ENCODE results near the gene DLG4. TPM values are rescaled to one million over a fixed set of nuclear protein-coding genes. Genes with fewer than 3 reads are reported as not detected.

Gene DLG4
- total RNA-seq, 1 experiment from 2014 or later = 38.3 TPM

GRCh38 chr17:7256766-7257456, 37.3 kb upstream of the DLG4 start:
- no peak overlapping the region for H2AFZ ChIP-seq (ENCODE audit: low read length)
- no peak for DNase-seq
- no peak overlapping the region for H3K56ac ChIP-seq (ENCODE audit: insufficient read length, low read depth, low read length)
- no peak overlapping the region for H3K18ac ChIP-seq (ENCODE audit: insufficient read length, low read depth, low read length)
- no peak overlapping the region for H3T11ph ChIP-seq (ENCODE audit: low read length)
- H2BK15ac ChIP-seq (ENCODE audit: low read depth, low read length) = no peak overlapping the region
- H3K4me2 ChIP-seq (ENCODE audit: insufficient read depth, insufficient read length, low read length) = no peak overlapping the region
- H3K4ac ChIP-seq (ENCODE audit: low read depth, low read length) = no peak overlapping the region
- no CpG with 5 or more reads among the region's 8 CpGs for WGBS (ENCODE audit: extremely low coverage, insufficient read length, low lambda C conversion rate)
- H3K4me1 ChIP-seq (ENCODE audit: insufficient read depth, low read length) = peaks cover 4% of the 10 kb centered on the region; the same call in 1 of the 2 replicates
- TF ChIP-seq CTCF (conservative IDR thresholded peaks at IDR 0.05) = no peak
- Mint-ChIP-seq H3K27ac (peak overlapping the region; percentile 19 to 92 (median 77); a peak in 5 of 7 replicates), H3K27me3 (ENCODE audit: low read depth) (peaks cover 2% of the 10 kb centered on the region), H3K4me3 (no peak overlapping the region; a peak in 1 of 5 replicates), H3K36me3 (ENCODE audit: insufficient read depth in 1 of 3, low read depth in 3 of 3) (peaks cover 22 to 67% (median 60%) of the 10 kb centered on the region in 3 experiments), H3K9me3 (no peaks in the 10 kb centered on the region), H3K4me1 (peaks cover 12 to 25% of the 10 kb centered on the region in 2 experiments)
- H3K27ac ChIP-seq (ENCODE audit: insufficient read length, low read depth, low read length) = no peak overlapping the region
- H3K27me3 ChIP-seq (ENCODE audit: insufficient read depth, low read length) = no peaks in the 10 kb centered on the region
- H4K8ac ChIP-seq (replicated peaks; ENCODE audit: insufficient read length, low read depth, low read length) = no peak overlapping the region
- no peaks in the 10 kb centered on the region for H3K79me1 ChIP-seq (ENCODE audit: insufficient read depth, low read depth, low read length, poor library complexity, severe bottlenecking)
- no peak overlapping the region for H2BK12ac ChIP-seq (ENCODE audit: insufficient read length, low read depth, low read length)
- H2BK5ac ChIP-seq (ENCODE audit: insufficient read length, low read length) = no peak overlapping the region
- no peak overlapping the region for H2BK120ac ChIP-seq (ENCODE audit: low read depth, low read length, poor library complexity, severe bottlenecking)
- no peak overlapping the region for H2BK20ac ChIP-seq (ENCODE audit: low read depth, low read length, poor library complexity, severe bottlenecking)
- peaks cover 12% of the 10 kb centered on the region for H3K23me2 ChIP-seq (ENCODE audit: insufficient read length, low read depth, low read length, poor library complexity, severe bottlenecking)
- H4K5ac ChIP-seq (ENCODE audit: insufficient read length, low read depth, low read length) = no peak overlapping the region
- no peak overlapping the region for H3K23ac ChIP-seq (ENCODE audit: insufficient read length, low read depth, low read length)
- H3K9me3 ChIP-seq (ENCODE audit: control insufficient read depth, low read depth, low read length) = no peaks in the 10 kb centered on the region
- no peak overlapping the region for H3K14ac ChIP-seq (ENCODE audit: insufficient read depth, low read length)
- H3K9ac ChIP-seq (ENCODE audit: extremely low read depth, insufficient read length, low read length) = no peak overlapping the region
- H2AK5ac ChIP-seq (ENCODE audit: insufficient read length, low read length) = no peak overlapping the region
- H4K20me1 ChIP-seq (ENCODE audit: control insufficient read depth, insufficient read depth, insufficient read length) = no peaks in the 10 kb centered on the region
- no peak overlapping the region for H4K91ac ChIP-seq (ENCODE audit: insufficient read length, low read depth, low read length)
- H3K79me2 ChIP-seq (ENCODE audit: insufficient read depth, low read length) = peaks cover 8% of the 10 kb centered on the region; the same call in 1 of the 2 replicates

All from H9 (cell line).